ENCODE measurements around the gene TRIM6. TPM values are rescaled to one million over a fixed set of nuclear protein-coding genes. Genes with fewer than 3 reads are reported as not detected.

The TRIM6 gene
- total RNA-seq, 4 donors from 2014 or later: 1.8 to 3.4 (median 2.5) TPM

- intact Hi-C loops (cut with DNase I): no loop called here
These were observed 24.4 kb downstream of the TRIM6 start for GRCh38 chr11:5620651-5621521.

DNA sequence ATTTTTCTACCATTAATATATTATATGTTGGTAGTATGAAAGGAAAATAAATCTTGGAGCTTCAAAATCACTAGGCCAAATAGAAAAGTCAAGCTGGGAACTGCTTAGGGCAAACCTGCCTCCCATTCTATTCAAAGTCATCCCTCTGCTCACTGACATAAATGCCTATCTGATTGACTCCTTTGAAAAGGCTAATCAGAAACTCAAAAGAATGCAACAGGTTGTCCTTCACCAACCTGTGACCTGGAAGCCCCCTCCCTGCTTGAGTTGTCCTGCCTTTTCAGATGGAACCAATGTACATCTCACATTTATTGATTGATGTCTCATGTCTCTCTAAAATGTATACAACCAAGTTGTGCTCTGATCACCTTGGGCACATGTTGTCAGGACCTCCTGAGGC, 25.1 kb downstream of the TRIM6 start:
- no peak for DNase-seq (ENCODE audit: extremely low spot score)
- Histone ChIP-seq H3K27me3 (no peaks in the 10 kb centered on the region), H3K9me3 (no peaks in the 10 kb centered on the region), H3K4me1 (peaks cover 25 to 34% (median 30%) of the 10 kb centered on the region in 4 donors), H3K4me3 (no peak overlapping the region), H3K36me3 (no peaks in the 10 kb centered on the region), H3K27ac (replicated peaks in 1 of 4) (peak overlapping the region in 2 of 4 donors; percentile 26 to 41)
- TF ChIP-seq CTCF (IDR thresholded peaks at IDR 0.05) (no peak), POLR2AphosphoS5 (IDR thresholded peaks at IDR 0.05) (no peak), EP300 (IDR thresholded peaks at IDR 0.05) (no peak), POLR2A (IDR thresholded peaks at IDR 0.05; ENCODE audit: low read depth) (no peak)
- intact Hi-C loops (cut with DNase I): no loop called here

More at GRCh38 chr11:5620651-5621521, 24.4 kb downstream of the TRIM6 start:
- DNase-seq (ENCODE audit: extremely low spot score): no peak
- H3K4me3 ChIP-seq: no peak overlapping the region
- H3K4me1 ChIP-seq: peaks cover 22 to 32% (median 26%) of the 10 kb centered on the region in 4 donors
- H3K36me3 ChIP-seq: no peaks in the 10 kb centered on the region
- H3K27me3 ChIP-seq: no peaks in the 10 kb centered on the region
- TF ChIP-seq EP300 (IDR thresholded peaks at IDR 0.05) (no peak), POLR2AphosphoS5 (IDR thresholded peaks at IDR 0.05) (no peak), POLR2A (IDR thresholded peaks at IDR 0.05; ENCODE audit: low read depth) (no peak), CTCF (IDR thresholded peaks at IDR 0.05) (no peak)
- H3K9me3 ChIP-seq: no peaks in the 10 kb centered on the region
- WGBS: 39% methylated on average over 3 of the region's 3 CpGs
- H3K27ac ChIP-seq (replicated peaks in 1 of 4): peak overlapping the region in 3 of 4 donors; percentile 26 to 41 (median 40)

GRCh38 chr11:5622802-5623201, 26.4 kb downstream of the TRIM6 start:
- intact Hi-C loops (cut with DNase I): no loop called here

DNA sequence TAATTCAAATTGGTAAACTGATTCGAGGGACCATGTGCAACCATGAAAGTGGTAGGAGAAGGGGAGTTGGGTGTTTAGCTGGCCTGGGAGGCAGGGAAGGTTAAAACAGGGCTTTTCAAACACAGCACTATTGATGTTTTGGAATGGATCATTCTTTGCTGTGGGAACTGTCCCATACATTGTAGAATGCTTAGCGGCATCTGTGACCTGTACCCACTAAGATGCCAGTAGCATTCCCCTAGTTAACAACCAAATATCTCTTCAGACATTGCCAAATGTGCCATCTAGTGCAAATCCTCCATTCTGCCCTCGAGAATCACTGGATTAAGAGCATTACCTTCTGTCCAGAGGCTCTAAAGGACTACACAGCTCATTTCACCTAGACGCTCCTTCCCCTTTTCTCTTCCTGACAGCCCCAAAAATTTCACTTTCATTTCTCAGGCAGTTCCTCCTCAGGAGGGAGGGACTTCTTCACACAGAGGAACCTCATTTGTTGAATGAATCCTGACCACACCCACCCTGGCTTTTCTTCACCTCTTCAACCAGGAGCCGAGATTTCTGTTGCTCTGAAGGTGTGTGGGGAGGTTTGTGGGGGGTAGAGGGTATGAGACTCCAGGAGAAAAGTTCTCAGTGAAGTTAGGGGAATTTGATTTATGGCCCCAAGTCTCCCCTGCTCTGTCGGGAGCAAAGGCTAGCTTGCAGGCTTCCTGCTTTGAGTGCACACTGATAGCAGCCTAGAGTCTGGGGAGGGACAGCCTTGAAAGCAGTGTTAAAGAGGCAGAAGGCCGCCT, 28.2 kb downstream of the TRIM6 start, which contains the start of gene TRIM34:
Gene TRIM34 (plus strand): TSS at position 513 of the 791 bp plus-strand sequence. CDS start 7,331 bp downstream, outside the sequence.
- Histone ChIP-seq H3K27ac (replicated peaks in 1 of 4) (peak within 1 kb of the TSS; percentile 66 to 76 (median 74)), H3K36me3 (no peaks in the 10 kb centered on the region), H3K4me1 (peaks cover 25 to 34% (median 30%) of the 10 kb centered on the region in 4 donors), H3K27me3 (no peaks in the 10 kb centered on the region), H3K9me3 (no peaks in the 10 kb centered on the region), H3K4me3 (peak within 1 kb of the TSS; percentile 58 to 75 (median 63))
- intact Hi-C loops (cut with DNase I): no loop called here
- DNase-seq (ENCODE audit: extremely low spot score): no peak
- TF ChIP-seq POLR2A (IDR thresholded peaks at IDR 0.05; ENCODE audit: low read depth) (no peak), POLR2AphosphoS5 (IDR thresholded peaks at IDR 0.05) (peak; percentile 39 to 52)
- WGBS: 23% methylated on average over 7 of the region's 7 CpGs

More at GRCh38 chr11:5622802-5623201, 26.4 kb downstream of the TRIM6 start:
- no peak for DNase-seq (ENCODE audit: extremely low spot score)
- WGBS: 94% methylated on average over 3 of the region's 3 CpGs
- Histone ChIP-seq H3K4me3 (no peak overlapping the region), H3K36me3 (no peaks in the 10 kb centered on the region), H3K4me1 (peaks cover 25 to 34% (median 30%) of the 10 kb centered on the region in 4 donors), H3K27ac (replicated peaks in 1 of 4) (no peak overlapping the region), H3K27me3 (no peaks in the 10 kb centered on the region), H3K9me3 (no peaks in the 10 kb centered on the region)
- TF ChIP-seq CTCF (IDR thresholded peaks at IDR 0.05): no peak
- no peak for TF ChIP-seq POLR2A (IDR thresholded peaks at IDR 0.05; ENCODE audit: low read depth)
- no peak for TF ChIP-seq EP300 (IDR thresholded peaks at IDR 0.05)
- TF ChIP-seq POLR2AphosphoS5 (IDR thresholded peaks at IDR 0.05): no peak

DNA sequence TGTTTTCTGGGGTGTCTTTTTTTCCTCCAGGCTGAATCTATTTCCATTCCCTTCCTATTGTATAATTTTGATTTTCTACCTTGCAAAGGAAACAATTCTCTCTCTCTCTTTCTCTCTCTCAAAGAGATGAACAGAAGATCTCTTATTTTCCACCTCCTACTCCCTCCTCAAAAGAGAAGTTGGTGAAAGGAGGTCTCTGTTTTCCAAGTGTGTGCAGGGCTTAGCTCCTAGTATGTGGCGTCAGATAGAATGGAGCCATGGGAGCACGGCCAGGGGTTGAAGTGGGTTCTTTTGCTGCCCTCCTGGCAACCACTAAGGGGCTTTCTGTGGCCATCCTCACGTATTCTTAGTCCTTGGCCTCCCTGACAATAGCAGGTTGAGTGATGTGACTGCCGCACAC, 28.8 kb downstream of the TRIM6 start:
- DNase-seq (ENCODE audit: extremely low spot score): no peak
- H3K4me3 ChIP-seq: peak overlapping the region; percentile 58 to 75 (median 63)
- H3K4me1 ChIP-seq: peaks cover 25 to 34% (median 30%) of the 10 kb centered on the region in 4 donors
- WGBS: 15% methylated on average over 4 of the region's 4 CpGs
- intact Hi-C loops (cut with DNase I): no loop called here
- H3K9me3 ChIP-seq: no peaks in the 10 kb centered on the region
- H3K27ac ChIP-seq (replicated peaks in 1 of 4): peak overlapping the region; percentile 66 to 76 (median 74)
- H3K27me3 ChIP-seq: no peaks in the 10 kb centered on the region
- no peak for TF ChIP-seq EP300 (IDR thresholded peaks at IDR 0.05)
- TF ChIP-seq CTCF (IDR thresholded peaks at IDR 0.05): no peak
- H3K36me3 ChIP-seq: no peaks in the 10 kb centered on the region

Measured in esophagus muscularis mucosa (tissue), 4 donors.